Uterus (tissue), 2 donors: ENCODE results near the gene EFNA3.
A peak's percentile ranks its signal among the peaks of the same experiment; 100 is the strongest.

Experiments used
- POLR2A ChIP-seq, 2 donors: fragments of 450-650 bp; IDR thresholded peaks; one replicate each; pipeline ENCODE4 v1.6.1; 2016; ENCODE audit warnings: antibody characterized with exemption in 2 of 2, mild to moderate bottlenecking in 1 of 2, moderate library complexity in 1 of 2
- TF ChIP-seq, protein P1 (sequence below), 4 experiments: fragments of 200-600 bp in 2 of 4; fragments of 450-650 bp in 2 of 4; sonication (generic) in 2 of 4; IDR thresholded peaks; one replicate each; pipeline ENCODE4 v1.5.1; 2016 to 2019; ENCODE audit warnings: antibody characterized with exemption in 4 of 4, mild to moderate bottlenecking in 2 of 4, moderate library complexity in 1 of 4

DNA sequence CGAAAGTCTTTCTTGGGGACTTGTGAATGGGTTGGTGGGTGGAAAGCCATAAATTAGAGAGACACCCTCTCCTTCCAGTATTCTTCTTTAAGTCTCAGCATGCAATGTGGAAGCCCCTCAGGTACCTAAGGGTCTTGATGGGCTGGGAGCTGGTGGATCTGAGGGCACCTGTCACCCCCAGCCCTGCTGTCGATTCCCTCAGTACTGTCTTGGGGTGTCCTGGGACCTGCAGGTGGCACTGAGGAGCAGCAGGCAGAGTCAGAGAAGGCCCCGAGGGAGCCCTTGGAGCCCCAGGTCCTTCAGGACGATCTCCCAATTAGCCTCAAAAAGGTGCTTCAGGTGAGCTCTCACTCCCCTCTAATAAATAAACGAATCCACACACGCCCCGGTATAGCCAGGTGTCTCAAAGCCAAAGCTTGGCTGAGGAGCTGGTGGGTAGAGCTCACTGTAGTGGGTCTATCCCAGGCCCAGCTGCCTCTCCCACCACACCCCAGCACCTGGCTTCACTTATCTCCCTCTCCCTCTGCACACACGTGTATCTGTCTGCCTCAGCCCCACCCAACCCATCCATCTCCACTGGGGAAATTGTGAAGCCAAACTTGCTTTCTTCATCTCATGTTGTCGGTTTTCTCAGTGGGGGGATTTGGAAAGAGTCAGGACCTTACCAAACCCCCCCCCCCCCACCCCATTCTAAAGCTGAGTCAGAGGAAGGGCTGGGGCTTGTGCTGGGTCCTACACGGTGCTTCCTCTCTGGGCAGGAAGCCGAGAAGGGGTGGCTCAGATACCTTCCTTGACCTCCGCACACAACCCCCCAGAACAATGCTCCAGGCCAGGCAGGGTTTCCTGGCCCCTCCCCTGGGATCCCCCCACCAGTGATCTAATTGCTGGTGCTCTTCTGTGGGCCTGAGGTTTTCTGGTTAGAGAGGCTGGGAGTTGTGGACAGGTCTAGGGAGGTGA lies 25.9 kb upstream of the EFNA3 start:
- TF ChIP-seq, protein P1, sequence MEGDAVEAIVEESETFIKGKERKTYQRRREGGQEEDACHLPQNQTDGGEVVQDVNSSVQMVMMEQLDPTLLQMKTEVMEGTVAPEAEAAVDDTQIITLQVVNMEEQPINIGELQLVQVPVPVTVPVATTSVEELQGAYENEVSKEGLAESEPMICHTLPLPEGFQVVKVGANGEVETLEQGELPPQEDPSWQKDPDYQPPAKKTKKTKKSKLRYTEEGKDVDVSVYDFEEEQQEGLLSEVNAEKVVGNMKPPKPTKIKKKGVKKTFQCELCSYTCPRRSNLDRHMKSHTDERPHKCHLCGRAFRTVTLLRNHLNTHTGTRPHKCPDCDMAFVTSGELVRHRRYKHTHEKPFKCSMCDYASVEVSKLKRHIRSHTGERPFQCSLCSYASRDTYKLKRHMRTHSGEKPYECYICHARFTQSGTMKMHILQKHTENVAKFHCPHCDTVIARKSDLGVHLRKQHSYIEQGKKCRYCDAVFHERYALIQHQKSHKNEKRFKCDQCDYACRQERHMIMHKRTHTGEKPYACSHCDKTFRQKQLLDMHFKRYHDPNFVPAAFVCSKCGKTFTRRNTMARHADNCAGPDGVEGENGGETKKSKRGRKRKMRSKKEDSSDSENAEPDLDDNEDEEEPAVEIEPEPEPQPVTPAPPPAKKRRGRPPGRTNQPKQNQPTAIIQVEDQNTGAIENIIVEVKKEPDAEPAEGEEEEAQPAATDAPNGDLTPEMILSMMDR (IDR thresholded peaks at IDR 0.05), result peak in 1 of 4 experiments; percentile 41
- no peak for TF ChIP-seq POLR2A (IDR thresholded peaks at IDR 0.05)
